Liver (tissue), 9 donors: ENCODE data around the gene KSR2. TPM values are rescaled to one million over a fixed set of nuclear protein-coding genes. Genes with fewer than 3 reads are reported as not detected.

Experiments used
- DNase-seq: peaks from one replicate; pipeline ENCODE4 v3.0.0-alpha.2; 2017; ENCODE audit warnings: low spot score
- H3K27ac ChIP-seq, 2 donors: one replicate each; pipeline ENCODE4 v1.7.0; 2013; ENCODE audit warnings: inconsistent platforms in 2 of 2, low read length in 2 of 2, control low read depth in 1 of 2, low read depth in 1 of 2, mild to moderate bottlenecking in 1 of 2
- H3K27me3 ChIP-seq, 4 donors: one replicate each; pipeline versions ENCODE4 v1.6.1 to v1.7.0; 2013; ENCODE audit warnings: low read length in 3 of 4, inconsistent platforms in 1 of 4, mild to moderate bottlenecking in 1 of 4, moderate library complexity in 1 of 4; ENCODE audit not compliant: control insufficient read depth in 4 of 4, insufficient read depth in 4 of 4
- H3K36me3 ChIP-seq, 4 donors: one replicate each; pipeline versions ENCODE4 v1.6.1 to v1.7.0; 2013; ENCODE audit warnings: low read length in 3 of 4, mild to moderate bottlenecking in 3 of 4, low read depth in 1 of 4, moderate library complexity in 1 of 4; ENCODE audit not compliant: control insufficient read depth in 4 of 4, insufficient read depth in 3 of 4
- H3K4me1 ChIP-seq, 4 donors: one replicate each; pipeline versions ENCODE4 v1.6.1 to v1.7.0; 2013; ENCODE audit warnings: low read length in 3 of 4, mild to moderate bottlenecking in 3 of 4, moderate library complexity in 1 of 4; ENCODE audit not compliant: control insufficient read depth in 4 of 4, insufficient read depth in 4 of 4
- H3K4me3 ChIP-seq, 3 donors: one replicate each; pipeline versions ENCODE4 v1.6.1 to v1.7.0; 2013; ENCODE audit warnings: low read length in 3 of 3, control low read depth in 1 of 3, low read depth in 1 of 3, mild to moderate bottlenecking in 1 of 3
- H3K9ac ChIP-seq, 2 donors: one replicate each; pipeline ENCODE4 v1.7.0; 2013; ENCODE audit warnings: low read length in 2 of 2, mild to moderate bottlenecking in 2 of 2, moderate library complexity in 2 of 2, control low read depth in 1 of 2, low read depth in 1 of 2
- H3K9me3 ChIP-seq, 4 donors: one replicate each; pipeline versions ENCODE4 v1.6.1 to v1.7.0; 2013; ENCODE audit warnings: low read length in 3 of 4; ENCODE audit not compliant: control insufficient read depth in 4 of 4
- EGR1 ChIP-seq, 2 donors: IDR thresholded peaks; 2 replicates each; pipeline ENCODE4 v1.6.1; 2016 to 2018; ENCODE audit warnings: antibody characterized with exemption in 2 of 2, low read depth in 2 of 2
- FOXA1 ChIP-seq: IDR thresholded peaks from 2 replicates; pipeline ENCODE4 v1.6.1; 2016; ENCODE audit warnings: antibody characterized with exemption
- GABPA ChIP-seq, 2 donors: IDR thresholded peaks in 1 of 2; conservative IDR thresholded peaks in 1 of 2; 2 replicates each; pipeline ENCODE4 v1.6.1; 2016; ENCODE audit warnings: antibody characterized with exemption in 2 of 2, mild to moderate bottlenecking in 1 of 2, moderate library complexity in 1 of 2
- HNF4A ChIP-seq, 2 donors: conservative IDR thresholded peaks; 2 replicates each; pipeline ENCODE4 v1.6.1; 2016; ENCODE audit warnings: antibody characterized with exemption in 2 of 2, mild to moderate bottlenecking in 2 of 2
- HNF4G ChIP-seq: IDR thresholded peaks from 2 replicates; pipeline ENCODE4 v1.6.1; 2016; ENCODE audit warnings: antibody characterized with exemption
- NR2F2 ChIP-seq: IDR thresholded peaks from 2 replicates; pipeline ENCODE4 v1.6.1; 2016; ENCODE audit warnings: antibody characterized with exemption
- RXRA ChIP-seq, 2 donors: IDR thresholded peaks; 2 replicates each; pipeline ENCODE4 v1.6.1; 2017 to 2018; ENCODE audit warnings: antibody characterized with exemption in 2 of 2, mild to moderate bottlenecking in 1 of 2
- TAF1 ChIP-seq: conservative IDR thresholded peaks from 2 replicates; pipeline ENCODE4 v1.6.1; 2016; ENCODE audit warnings: antibody characterized with exemption, mild to moderate bottlenecking
- YY1 ChIP-seq: IDR thresholded peaks from 2 replicates; pipeline ENCODE4 v1.6.1; 2016; ENCODE audit warnings: antibody characterized with exemption, mild to moderate bottlenecking
- WGBS: extraction: QIAGEN DNeasy Blood & Tissue Kit; methylation state at CpG from one replicate; pipeline ENCODE4 v1.1.7; 2013; 5-methylcytosine and 5-hydroxymethylcytosine counted together
- polyA plus RNA-seq, 2 donors: library from polyadenylated mRNA; stranded (reverse) in 1 of 2; unstranded in 1 of 2; fragments of 200-250 nt in 1 of 2; fragments of >200 nt in 1 of 2; fragmentation: Nextera tagmentation in 1 of 2; extraction: Ambion mirVana in 1 of 2; gene quantifications; one replicate each; pipeline versions ENCODE4 v1.2.1 to v1.2.3, GENCODE V29; 2013 to 2015
- total RNA-seq, 2 donors: library from RNA; depleted of rRNA; stranded (reverse); fragments of >200 nt; gene quantifications; one replicate each; pipeline ENCODE4 v1.2.3, GENCODE V29; 2014
- TF ChIP-seq, protein P1 (sequence below): IDR thresholded peaks from 2 replicates; pipeline ENCODE4 v1.6.1; 2016; ENCODE audit warnings: antibody characterized with exemption
- TF ChIP-seq, protein P2 (sequence below): IDR thresholded peaks from 2 replicates; pipeline ENCODE4 v1.6.1; 2016; ENCODE audit warnings: antibody characterized with exemption, mild to moderate bottlenecking
- TF ChIP-seq, protein P3 (sequence below): fragments of 150-350 bp; IDR thresholded peaks from 2 replicates; pipeline ENCODE4 v1.5.1; 2017; ENCODE audit warnings: improper control_type of control experiment, low read depth, low read length; ENCODE audit not compliant: missing input control
- TF ChIP-seq, protein P4 (sequence below): IDR thresholded peaks from 2 replicates; pipeline ENCODE4 v1.6.1; 2016; ENCODE audit warnings: antibody characterized with exemption
- TF ChIP-seq, protein P5 (sequence below): IDR thresholded peaks from 2 replicates; pipeline ENCODE4 v1.6.1; 2016; ENCODE audit warnings: antibody characterized with exemption
- donor health status: healthy.
- donor health status: healthy.
- donor health status: healthy.
- donor health status: healthy.
- donor health status: healthy.

Gene KSR2
- total and polyA plus RNA-seq, 4 donors, result under 0.01 to 0.02 (median under 0.01) TPM; not detected in 1

DNA sequence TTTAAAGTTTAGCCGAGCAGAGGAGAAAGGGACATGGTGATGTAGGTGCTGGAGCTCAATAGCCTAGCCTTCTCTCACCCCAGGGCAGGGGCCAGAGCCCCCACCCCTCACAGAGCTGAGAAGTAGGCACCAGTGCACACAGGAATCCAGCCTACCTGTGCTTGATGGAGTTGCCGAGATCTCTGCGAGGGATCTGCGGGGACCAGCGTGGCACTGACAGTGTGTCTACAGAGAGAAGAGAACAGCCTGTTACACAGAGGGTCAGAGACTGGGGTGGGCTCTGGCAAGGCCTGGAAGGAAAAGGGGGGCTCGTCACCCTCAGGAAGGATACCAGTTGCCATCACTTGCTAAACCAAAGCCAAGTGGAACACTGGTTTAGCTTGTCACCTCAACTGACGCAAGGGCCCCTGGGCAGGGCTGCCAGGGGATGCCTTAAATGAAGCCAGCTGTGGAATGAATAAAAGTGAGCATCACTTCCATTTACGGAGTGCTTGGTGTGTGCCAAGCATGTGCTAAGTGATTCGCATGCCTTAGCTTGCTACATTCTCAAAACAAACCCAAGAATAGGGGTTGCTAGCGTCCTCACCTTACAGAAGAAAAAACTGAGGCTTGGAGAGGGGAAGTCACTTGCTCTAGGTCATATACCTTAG lies 386.5 kb downstream of the KSR2 start:
- DNase-seq, result no peak
- H3K4me1 ChIP-seq, result no peaks in the 10 kb centered on the region
- no peaks in the 10 kb centered on the region for H3K27me3 ChIP-seq
- H3K4me3 ChIP-seq, result no peak overlapping the region
- H3K27ac ChIP-seq, result no peak overlapping the region
- no peaks in the 10 kb centered on the region for H3K9me3 ChIP-seq
- H3K9ac ChIP-seq, result no peak overlapping the region
- TF ChIP-seq, protein P1, sequence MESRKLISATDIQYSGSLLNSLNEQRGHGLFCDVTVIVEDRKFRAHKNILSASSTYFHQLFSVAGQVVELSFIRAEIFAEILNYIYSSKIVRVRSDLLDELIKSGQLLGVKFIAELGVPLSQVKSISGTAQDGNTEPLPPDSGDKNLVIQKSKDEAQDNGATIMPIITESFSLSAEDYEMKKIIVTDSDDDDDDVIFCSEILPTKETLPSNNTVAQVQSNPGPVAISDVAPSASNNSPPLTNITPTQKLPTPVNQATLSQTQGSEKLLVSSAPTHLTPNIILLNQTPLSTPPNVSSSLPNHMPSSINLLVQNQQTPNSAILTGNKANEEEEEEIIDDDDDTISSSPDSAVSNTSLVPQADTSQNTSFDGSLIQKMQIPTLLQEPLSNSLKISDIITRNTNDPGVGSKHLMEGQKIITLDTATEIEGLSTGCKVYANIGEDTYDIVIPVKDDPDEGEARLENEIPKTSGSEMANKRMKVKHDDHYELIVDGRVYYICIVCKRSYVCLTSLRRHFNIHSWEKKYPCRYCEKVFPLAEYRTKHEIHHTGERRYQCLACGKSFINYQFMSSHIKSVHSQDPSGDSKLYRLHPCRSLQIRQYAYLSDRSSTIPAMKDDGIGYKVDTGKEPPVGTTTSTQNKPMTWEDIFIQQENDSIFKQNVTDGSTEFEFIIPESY, result no peak
- TF ChIP-seq NR2F2 (no peak), YY1 (no peak), GABPA (IDR thresholded peaks at IDR 0.05 in 1 of 2, conservative IDR thresholded peaks at IDR 0.05 in 1 of 2) (no peak), HNF4G (no peak), EGR1 (IDR thresholded peaks at IDR 0.05; ENCODE audit: low read depth in 2 of 2) (no peak), HNF4A (conservative IDR thresholded peaks at IDR 0.05) (no peak), TAF1 (no peak), RXRA (IDR thresholded peaks at IDR 0.05) (no peak), FOXA1 (no peak)
- TF ChIP-seq, protein P2, sequence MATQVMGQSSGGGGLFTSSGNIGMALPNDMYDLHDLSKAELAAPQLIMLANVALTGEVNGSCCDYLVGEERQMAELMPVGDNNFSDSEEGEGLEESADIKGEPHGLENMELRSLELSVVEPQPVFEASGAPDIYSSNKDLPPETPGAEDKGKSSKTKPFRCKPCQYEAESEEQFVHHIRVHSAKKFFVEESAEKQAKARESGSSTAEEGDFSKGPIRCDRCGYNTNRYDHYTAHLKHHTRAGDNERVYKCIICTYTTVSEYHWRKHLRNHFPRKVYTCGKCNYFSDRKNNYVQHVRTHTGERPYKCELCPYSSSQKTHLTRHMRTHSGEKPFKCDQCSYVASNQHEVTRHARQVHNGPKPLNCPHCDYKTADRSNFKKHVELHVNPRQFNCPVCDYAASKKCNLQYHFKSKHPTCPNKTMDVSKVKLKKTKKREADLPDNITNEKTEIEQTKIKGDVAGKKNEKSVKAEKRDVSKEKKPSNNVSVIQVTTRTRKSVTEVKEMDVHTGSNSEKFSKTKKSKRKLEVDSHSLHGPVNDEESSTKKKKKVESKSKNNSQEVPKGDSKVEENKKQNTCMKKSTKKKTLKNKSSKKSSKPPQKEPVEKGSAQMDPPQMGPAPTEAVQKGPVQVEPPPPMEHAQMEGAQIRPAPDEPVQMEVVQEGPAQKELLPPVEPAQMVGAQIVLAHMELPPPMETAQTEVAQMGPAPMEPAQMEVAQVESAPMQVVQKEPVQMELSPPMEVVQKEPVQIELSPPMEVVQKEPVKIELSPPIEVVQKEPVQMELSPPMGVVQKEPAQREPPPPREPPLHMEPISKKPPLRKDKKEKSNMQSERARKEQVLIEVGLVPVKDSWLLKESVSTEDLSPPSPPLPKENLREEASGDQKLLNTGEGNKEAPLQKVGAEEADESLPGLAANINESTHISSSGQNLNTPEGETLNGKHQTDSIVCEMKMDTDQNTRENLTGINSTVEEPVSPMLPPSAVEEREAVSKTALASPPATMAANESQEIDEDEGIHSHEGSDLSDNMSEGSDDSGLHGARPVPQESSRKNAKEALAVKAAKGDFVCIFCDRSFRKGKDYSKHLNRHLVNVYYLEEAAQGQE, result no peak
- TF ChIP-seq, protein P3, sequence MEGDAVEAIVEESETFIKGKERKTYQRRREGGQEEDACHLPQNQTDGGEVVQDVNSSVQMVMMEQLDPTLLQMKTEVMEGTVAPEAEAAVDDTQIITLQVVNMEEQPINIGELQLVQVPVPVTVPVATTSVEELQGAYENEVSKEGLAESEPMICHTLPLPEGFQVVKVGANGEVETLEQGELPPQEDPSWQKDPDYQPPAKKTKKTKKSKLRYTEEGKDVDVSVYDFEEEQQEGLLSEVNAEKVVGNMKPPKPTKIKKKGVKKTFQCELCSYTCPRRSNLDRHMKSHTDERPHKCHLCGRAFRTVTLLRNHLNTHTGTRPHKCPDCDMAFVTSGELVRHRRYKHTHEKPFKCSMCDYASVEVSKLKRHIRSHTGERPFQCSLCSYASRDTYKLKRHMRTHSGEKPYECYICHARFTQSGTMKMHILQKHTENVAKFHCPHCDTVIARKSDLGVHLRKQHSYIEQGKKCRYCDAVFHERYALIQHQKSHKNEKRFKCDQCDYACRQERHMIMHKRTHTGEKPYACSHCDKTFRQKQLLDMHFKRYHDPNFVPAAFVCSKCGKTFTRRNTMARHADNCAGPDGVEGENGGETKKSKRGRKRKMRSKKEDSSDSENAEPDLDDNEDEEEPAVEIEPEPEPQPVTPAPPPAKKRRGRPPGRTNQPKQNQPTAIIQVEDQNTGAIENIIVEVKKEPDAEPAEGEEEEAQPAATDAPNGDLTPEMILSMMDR, result no peak
- TF ChIP-seq, protein P4, sequence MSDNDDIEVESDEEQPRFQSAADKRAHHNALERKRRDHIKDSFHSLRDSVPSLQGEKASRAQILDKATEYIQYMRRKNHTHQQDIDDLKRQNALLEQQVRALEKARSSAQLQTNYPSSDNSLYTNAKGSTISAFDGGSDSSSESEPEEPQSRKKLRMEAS, result no peak
- 80% methylated on average over 10 of the region's 10 CpGs for WGBS
- H3K36me3 ChIP-seq, result no peaks in the 10 kb centered on the region

DNA sequence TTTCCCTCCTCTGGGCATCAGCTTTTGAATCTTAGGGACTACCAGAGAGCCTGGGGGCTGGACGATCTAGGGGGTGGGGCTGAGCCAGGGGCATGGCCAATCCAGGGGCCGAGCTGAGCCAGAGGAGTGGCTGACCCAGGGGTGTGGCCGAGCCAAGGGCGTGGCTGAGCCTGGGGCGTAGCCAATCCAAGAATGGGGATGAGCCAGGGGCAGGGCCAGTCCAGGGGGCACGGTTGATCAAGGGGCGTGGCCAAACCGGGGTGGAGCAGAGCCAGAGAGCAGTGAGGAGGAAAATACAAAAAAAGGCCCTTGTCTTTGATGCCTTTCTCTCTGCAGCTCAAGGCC lies 388.1 kb downstream of the KSR2 start:
- TF ChIP-seq, protein P5, sequence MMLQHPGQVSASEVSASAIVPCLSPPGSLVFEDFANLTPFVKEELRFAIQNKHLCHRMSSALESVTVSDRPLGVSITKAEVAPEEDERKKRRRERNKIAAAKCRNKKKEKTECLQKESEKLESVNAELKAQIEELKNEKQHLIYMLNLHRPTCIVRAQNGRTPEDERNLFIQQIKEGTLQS, result no peak
- TF ChIP-seq, protein P1, result no peak
- TF ChIP-seq GABPA (IDR thresholded peaks at IDR 0.05 in 1 of 2, conservative IDR thresholded peaks at IDR 0.05 in 1 of 2), result no peak
- TF ChIP-seq HNF4A (conservative IDR thresholded peaks at IDR 0.05), result no peak
- no peak for TF ChIP-seq FOXA1
- TF ChIP-seq YY1, result no peak
- TF ChIP-seq, protein P2, result no peak
- no peak for TF ChIP-seq TAF1
- H3K9ac ChIP-seq, result no peak overlapping the region
- 24% methylated on average over 8 of the region's 8 CpGs for whole genome bisulfite sequencing
- H3K9me3 ChIP-seq, result no peaks in the 10 kb centered on the region
- no peak for DNase-seq
- no peak overlapping the region for H3K27ac ChIP-seq
- H3K36me3 ChIP-seq, result no peaks in the 10 kb centered on the region
- no peak overlapping the region for H3K4me3 ChIP-seq
- no peaks in the 10 kb centered on the region for H3K4me1 ChIP-seq
- H3K27me3 ChIP-seq, result no peaks in the 10 kb centered on the region
